Measurements from ENCODE around the gene NOTCH1.
A peak's percentile ranks its signal among the peaks of the same experiment; 100 is the strongest.

- peak; percentile 63 for TF ChIP-seq RAD21 (conservative IDR thresholded peaks at IDR 0.05)
- TF ChIP-seq EP300 (conservative IDR thresholded peaks at IDR 0.05; ENCODE audit: poor library complexity, severe bottlenecking), result no peak
- peak; percentile 74 for TF ChIP-seq CTCF (IDR thresholded peaks at IDR 0.05; ENCODE audit: poor library complexity, severe bottlenecking)
- no peak for TF ChIP-seq EZH2 (IDR thresholded peaks at IDR 0.05; ENCODE audit: borderline replicate concordance, insufficient read depth, low read length, poor library complexity, severe bottlenecking)
- TF ChIP-seq REST (IDR thresholded peaks at IDR 0.05; ENCODE audit: borderline replicate concordance), result no peak
- TF ChIP-seq SMC3 (conservative IDR thresholded peaks at IDR 0.05; ENCODE audit: poor library complexity), result peak; percentile 73
- TF ChIP-seq POLR2AphosphoS5 (IDR thresholded peaks at IDR 0.05), result no peak
- no peak for TF ChIP-seq TAF1 (IDR thresholded peaks at IDR 0.05; ENCODE audit: low read depth)
- TF ChIP-seq MXI1 (conservative IDR thresholded peaks at IDR 0.05; ENCODE audit: poor library complexity, severe bottlenecking), result no peak
Observed at GRCh38 chr9:136485049-136486045, 60.5 kb downstream of the NOTCH1 start.
